GM12892 (cell line): ENCODE measurements around the gene ZNF367.

Source experiments
- POLR2A ChIP-seq: IDR thresholded peaks from 2 replicates; pipeline ENCODE4 v1.6.1; 2011; ENCODE audit warnings: low read depth, low read length, control low read depth
- POLR2AphosphoS5 ChIP-seq: IDR thresholded peaks from 2 replicates; pipeline ENCODE4 v1.6.1; 2011; ENCODE audit warnings: low read depth, low read length, control low read depth
- TAF1 ChIP-seq: IDR thresholded peaks from 2 replicates; pipeline ENCODE4 v1.6.1; 2011; ENCODE audit warnings: low read depth, mild to moderate bottlenecking, control low read depth, low read length, borderline replicate concordance

DNA sequence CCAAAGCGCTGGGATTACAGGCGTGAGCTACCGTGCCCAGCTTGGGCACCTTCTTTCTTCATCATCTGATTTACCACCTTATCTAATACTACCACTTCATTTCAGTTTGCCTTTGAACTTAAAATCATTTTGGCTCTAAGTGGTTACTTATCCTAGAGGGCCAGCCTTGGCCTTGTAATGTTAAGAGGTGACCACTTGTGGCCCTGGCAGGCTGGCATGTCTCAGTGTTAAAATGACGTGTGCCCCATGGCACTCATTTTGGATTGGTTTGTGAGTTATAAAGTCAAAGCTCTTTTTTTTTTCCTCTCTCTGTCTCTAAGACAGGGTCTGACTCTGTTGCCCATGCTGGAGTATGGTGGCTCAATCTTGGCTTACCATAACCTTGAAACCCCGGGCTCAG lies 49.6 kb upstream of the ZNF367 start:
- TF ChIP-seq POLR2A (no peak), TAF1 (no peak), POLR2AphosphoS5 (no peak)
